ENCODE measurements around the gene HDAC7. TPM values are rescaled to one million over a fixed set of nuclear protein-coding genes. Genes with fewer than 3 reads are reported as not detected.

Gene HDAC7
- total RNA-seq, 1 donor from 2014 or later, result 84.4 TPM

DNA sequence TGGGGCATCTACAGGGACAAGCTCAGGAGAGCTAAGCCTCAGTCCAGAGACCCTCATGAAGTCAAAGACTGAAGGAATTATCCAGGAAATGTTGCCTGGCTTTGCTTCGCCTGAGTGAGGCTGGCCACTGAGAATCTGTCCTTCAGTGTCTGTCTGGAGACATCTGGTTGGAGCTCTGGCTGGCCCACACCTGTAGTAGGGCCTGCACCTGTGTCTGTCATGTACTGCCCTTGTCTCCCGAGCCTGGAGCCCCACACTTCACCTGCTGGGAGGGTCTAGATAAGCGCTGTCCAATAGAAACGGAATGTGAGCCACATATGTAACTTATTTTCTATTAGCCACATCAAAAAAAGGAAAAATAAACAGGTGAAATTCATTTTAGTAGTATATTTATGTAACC is 9.9 kb upstream of the HDAC7 start:
- H3K4me3 ChIP-seq (ENCODE audit: low read depth, low read length), result no peak overlapping the region
- no peak for DNase-seq (ENCODE audit: low read depth)
- TF ChIP-seq, protein P1, sequence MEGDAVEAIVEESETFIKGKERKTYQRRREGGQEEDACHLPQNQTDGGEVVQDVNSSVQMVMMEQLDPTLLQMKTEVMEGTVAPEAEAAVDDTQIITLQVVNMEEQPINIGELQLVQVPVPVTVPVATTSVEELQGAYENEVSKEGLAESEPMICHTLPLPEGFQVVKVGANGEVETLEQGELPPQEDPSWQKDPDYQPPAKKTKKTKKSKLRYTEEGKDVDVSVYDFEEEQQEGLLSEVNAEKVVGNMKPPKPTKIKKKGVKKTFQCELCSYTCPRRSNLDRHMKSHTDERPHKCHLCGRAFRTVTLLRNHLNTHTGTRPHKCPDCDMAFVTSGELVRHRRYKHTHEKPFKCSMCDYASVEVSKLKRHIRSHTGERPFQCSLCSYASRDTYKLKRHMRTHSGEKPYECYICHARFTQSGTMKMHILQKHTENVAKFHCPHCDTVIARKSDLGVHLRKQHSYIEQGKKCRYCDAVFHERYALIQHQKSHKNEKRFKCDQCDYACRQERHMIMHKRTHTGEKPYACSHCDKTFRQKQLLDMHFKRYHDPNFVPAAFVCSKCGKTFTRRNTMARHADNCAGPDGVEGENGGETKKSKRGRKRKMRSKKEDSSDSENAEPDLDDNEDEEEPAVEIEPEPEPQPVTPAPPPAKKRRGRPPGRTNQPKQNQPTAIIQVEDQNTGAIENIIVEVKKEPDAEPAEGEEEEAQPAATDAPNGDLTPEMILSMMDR (conservative IDR thresholded peaks at IDR 0.05; ENCODE audit: low read depth, low read length), result no peak

DNA sequence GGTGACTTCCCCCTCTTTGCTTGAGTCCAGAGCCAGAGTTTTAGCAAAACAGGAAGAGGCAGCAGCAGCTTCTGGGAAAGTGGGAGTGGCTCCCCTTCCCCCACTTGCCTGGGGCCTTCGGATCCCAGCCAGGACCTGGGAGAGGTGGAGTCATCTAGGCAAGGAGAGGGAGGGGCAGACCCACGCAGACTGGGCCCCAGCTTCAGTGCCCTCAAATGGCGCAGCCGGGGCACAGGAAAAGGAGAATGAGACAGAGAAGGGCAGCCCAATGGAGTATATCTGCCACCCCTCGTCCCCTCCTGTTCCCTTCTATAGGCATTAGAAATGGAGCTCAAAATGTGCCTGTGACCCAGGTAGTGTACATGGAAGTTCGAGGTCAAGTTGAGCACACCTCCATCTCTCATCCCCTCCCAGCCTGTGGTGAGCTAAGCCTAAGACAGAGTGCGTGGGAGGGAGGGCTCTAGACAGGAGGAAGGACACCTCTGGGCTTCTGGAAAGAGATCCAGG is 9.3 kb upstream of the HDAC7 start:
- TF ChIP-seq, protein P1 (conservative IDR thresholded peaks at IDR 0.05; ENCODE audit: low read depth, low read length), result no peak
- DNase-seq (ENCODE audit: low read depth), result no peak
- H3K4me3 ChIP-seq (ENCODE audit: low read depth, low read length), result peak overlapping the region; percentile 14

DNA sequence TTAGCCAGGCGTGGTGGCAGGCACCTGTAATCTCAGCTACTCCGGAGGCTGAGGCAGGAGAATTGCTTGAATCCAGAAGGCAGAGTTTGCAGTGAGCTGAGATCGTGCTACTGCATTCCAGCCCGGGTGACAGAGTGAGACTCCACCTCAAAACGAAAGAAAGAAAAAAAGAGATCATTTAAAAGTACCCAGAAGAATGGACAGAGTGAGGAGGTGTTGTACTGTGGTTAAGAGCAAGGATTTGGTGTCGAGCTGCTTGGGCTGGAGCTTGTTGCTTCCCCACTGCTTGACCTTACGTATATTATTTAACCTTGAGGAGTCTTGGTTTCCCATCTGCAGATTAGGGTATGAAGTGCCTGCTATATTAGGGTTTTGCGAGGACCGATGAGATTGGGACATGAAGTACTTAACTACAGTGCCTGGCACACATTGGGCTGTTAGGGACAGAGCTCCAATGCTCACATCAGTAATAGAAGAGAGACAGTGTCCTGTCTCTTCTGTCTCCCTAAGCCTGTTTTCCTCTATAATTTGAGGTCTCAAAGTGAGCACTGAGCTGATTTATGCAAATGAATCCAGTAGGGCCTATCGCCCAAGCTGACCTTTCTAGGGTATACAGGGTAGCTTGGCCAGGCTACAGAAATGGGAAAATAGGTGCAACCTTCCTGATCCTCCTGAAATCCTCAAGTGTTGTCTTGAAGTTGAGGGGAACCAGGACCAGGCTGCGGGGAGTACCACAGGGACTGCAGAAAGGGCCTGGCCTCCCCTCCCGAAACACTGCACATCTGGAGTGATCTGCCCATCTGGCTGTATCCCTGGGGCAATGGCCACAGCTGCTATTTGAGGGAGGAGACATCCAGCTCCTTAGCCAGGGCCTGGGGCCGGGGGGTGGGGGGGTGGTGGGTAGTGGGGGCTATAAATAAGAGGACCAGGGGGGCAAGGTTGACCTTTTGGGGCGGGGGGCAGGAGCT is 8.6 kb upstream of the HDAC7 start:
- H3K4me3 ChIP-seq (ENCODE audit: low read depth, low read length), result no peak overlapping the region
- DNase-seq (ENCODE audit: low read depth), result no peak
- TF ChIP-seq, protein P1 (conservative IDR thresholded peaks at IDR 0.05; ENCODE audit: low read depth, low read length), result no peak

DNA sequence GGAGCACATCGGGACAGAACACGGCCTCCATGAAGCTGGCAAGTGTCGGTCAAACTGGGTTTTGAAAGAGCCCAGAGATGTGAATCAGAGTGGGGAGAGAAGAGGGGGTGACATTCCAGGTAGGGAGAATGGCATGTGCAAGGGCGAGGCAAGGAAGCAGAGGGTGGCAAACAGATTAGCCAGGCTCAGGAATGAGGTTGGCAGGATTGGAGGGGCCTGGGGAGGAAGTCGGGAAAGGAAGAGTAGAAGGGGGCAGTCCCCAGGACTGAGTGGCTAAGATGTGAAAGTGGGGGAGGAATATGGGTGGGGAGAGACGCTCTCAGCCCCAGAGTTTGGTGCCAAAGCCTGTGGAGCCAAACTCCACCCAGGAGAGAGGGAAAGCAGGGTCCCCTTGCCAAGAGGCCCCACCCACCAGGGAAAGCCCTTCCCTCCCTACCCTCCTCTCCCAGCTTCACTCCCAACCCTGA is 5.5 kb upstream of the HDAC7 start:
- TF ChIP-seq, protein P1 (conservative IDR thresholded peaks at IDR 0.05; ENCODE audit: low read depth, low read length), result no peak
- H3K4me3 ChIP-seq (ENCODE audit: low read depth, low read length), result no peak overlapping the region
- no peak for DNase-seq (ENCODE audit: low read depth)

DNA sequence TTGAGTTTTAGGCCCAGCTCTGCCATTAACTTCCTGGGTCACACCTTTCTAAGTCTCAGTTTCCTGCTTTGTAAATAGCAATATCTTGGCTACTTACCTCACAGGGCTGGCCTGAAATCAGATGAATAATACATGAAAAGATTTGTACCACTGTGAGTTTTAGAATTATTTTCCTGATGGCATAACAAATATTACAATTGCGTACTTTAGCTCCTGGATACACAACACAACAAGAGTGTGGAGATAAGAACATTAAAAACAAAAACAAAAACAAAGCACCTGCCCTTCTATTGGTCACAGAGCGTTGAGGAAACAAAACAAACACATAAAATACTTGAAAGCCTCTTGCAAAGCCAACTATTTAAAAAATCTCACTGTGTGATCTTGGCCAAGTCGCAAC is 4.9 kb upstream of the HDAC7 start:
- TF ChIP-seq, protein P1 (conservative IDR thresholded peaks at IDR 0.05; ENCODE audit: low read depth, low read length), result no peak
- no peak overlapping the region for H3K4me3 ChIP-seq (ENCODE audit: low read depth, low read length)
- no peak for DNase-seq (ENCODE audit: low read depth)

DNA sequence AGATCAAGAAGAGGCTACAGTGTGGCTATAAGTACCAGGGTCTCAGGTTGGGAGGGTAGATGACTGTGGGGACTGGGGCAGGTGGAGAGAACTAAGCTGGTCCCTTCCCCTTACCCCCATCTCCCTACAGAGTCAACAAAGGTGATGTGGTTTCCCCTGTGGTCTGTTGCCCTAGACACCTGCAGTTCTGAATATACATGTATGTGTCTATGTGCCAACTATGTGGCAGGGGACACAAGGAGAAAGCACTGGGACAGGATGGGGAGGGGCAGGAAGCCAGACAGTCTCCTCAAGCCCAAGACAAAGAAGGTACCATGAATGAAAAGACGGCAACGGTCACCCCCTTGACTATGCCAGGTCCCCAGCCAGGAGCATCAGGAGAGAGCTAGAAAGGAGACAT is 4.5 kb upstream of the HDAC7 start:
- no peak overlapping the region for H3K4me3 ChIP-seq (ENCODE audit: low read depth, low read length)
- DNase-seq (ENCODE audit: low read depth), result no peak
- TF ChIP-seq, protein P1 (conservative IDR thresholded peaks at IDR 0.05; ENCODE audit: low read depth, low read length), result no peak

Measured in epithelial cell of proximal tubule (primary cell).